GM12878 (cell line): ENCODE results near the gene TMEM168. TPM values are rescaled to one million over a fixed set of nuclear protein-coding genes. Genes with fewer than 3 reads are reported as not detected.

Experiments used
- ATF7 ChIP-seq: fragments of 450-650 bp; IDR thresholded peaks from 2 replicates; pipeline ENCODE4 v1.6.1; 2016; ENCODE audit warnings: low read depth, mild to moderate bottlenecking
- CREB1 ChIP-seq: IDR thresholded peaks from 2 replicates; pipeline ENCODE4 v1.6.1; 2012; ENCODE audit warnings: low read depth, mild to moderate bottlenecking, inconsistent platforms
- FOXK2 ChIP-seq: fragments of 450-650 bp; IDR thresholded peaks from 2 replicates; pipeline ENCODE4 v1.6.1; 2017; ENCODE audit warnings: mild to moderate bottlenecking, moderate library complexity
- IKZF1 ChIP-seq: fragments of 450-650 bp; conservative IDR thresholded peaks from 2 replicates; pipeline ENCODE4 v1.6.1; 2017; ENCODE audit warnings: antibody characterized with exemption, mild to moderate bottlenecking
- JUNB ChIP-seq: IDR thresholded peaks from 2 replicates; pipeline ENCODE4 v1.6.1; 2016; ENCODE audit warnings: antibody characterized with exemption, mild to moderate bottlenecking
- JUND ChIP-seq: IDR thresholded peaks from 2 replicates; pipeline ENCODE4 v1.6.1; 2012; ENCODE audit warnings: low read depth, mild to moderate bottlenecking, low read length, improper control_type of control experiment, moderate library complexity
- NFYA ChIP-seq: IDR thresholded peaks from 2 replicates; pipeline ENCODE4 v1.6.1; 2011; ENCODE audit warnings: low read depth, mild to moderate bottlenecking, low read length, improper control_type of control experiment, borderline replicate concordance
- NFYB ChIP-seq: IDR thresholded peaks from 2 replicates; pipeline ENCODE4 v1.6.1; 2011; ENCODE audit warnings: low read depth, mild to moderate bottlenecking, low read length, improper control_type of control experiment, moderate library complexity; ENCODE audit not compliant: insufficient read depth
- NR2C2 ChIP-seq: IDR thresholded peaks from 2 replicates; pipeline ENCODE4 v1.6.1; 2011; ENCODE audit warnings: borderline replicate concordance, low read depth; ENCODE audit not compliant: control insufficient read depth, insufficient read length
- NR2F1 ChIP-seq: fragments of 450-650 bp; conservative IDR thresholded peaks from 2 replicates; pipeline ENCODE4 v1.6.1; 2017; ENCODE audit warnings: mild to moderate bottlenecking
- NRF1 ChIP-seq: conservative IDR thresholded peaks from 2 replicates; pipeline ENCODE4 v1.6.1; 2011; ENCODE audit warnings: mild to moderate bottlenecking, low read depth, low read length, improper control_type of control experiment
- RAD21 ChIP-seq: IDR thresholded peaks from 2 replicates; pipeline ENCODE4 v1.6.1; 2011; ENCODE audit warnings: mild to moderate bottlenecking, low read depth, low read length, moderate library complexity; ENCODE audit not compliant: insufficient read depth
- SIN3A ChIP-seq: IDR thresholded peaks from 2 replicates; pipeline ENCODE4 v1.6.1; 2012; ENCODE audit warnings: low read depth, low read length, improper control_type of control experiment
- SMAD5 ChIP-seq: IDR thresholded peaks from 2 replicates; pipeline ENCODE4 v1.6.1; 2016; ENCODE audit warnings: antibody characterized with exemption, low read depth
- SREBF1 ChIP-seq: IDR thresholded peaks from 2 replicates; pipeline ENCODE4 v1.6.1; 2012; ENCODE audit warnings: mild to moderate bottlenecking, low read length
- SUPT20H ChIP-seq: IDR thresholded peaks from 2 replicates; pipeline ENCODE4 v1.6.1; 2011; ENCODE audit warnings: low read depth, mild to moderate bottlenecking, low read length, moderate library complexity, borderline replicate concordance; ENCODE audit not compliant: control insufficient read depth
- TCF7 ChIP-seq: IDR thresholded peaks from 2 replicates; pipeline ENCODE4 v1.6.1; 2014; ENCODE audit warnings: antibody characterized with exemption, borderline replicate concordance
- ZNF207 ChIP-seq: fragments of 450-650 bp; IDR thresholded peaks from 2 replicates; pipeline ENCODE4 v1.6.1; 2014; ENCODE audit warnings: antibody characterized with exemption, mild to moderate bottlenecking, borderline replicate concordance
- ZZZ3 ChIP-seq: IDR thresholded peaks from 2 replicates; pipeline ENCODE4 v1.6.1; 2011; ENCODE audit warnings: low read depth; ENCODE audit not compliant: control insufficient read depth, insufficient read length
- polyA plus RNA-seq, 11 experiments: library from polyadenylated mRNA; depleted of rRNA in 4 of 11; unstranded in 6 of 11; stranded (reverse) in 5 of 11; fragments of >200 nt; fragmentation: Nextera tagmentation in 4 of 11; fragmentation: Illumina TruSeq in 1 of 11; extraction: Ambion mirVana in 4 of 11; extraction: Trizol in 1 of 11; gene quantifications; 1 replicate in 1 of 11; 2 replicates in 10 of 11; pipeline versions ENCODE4 v1.2.1 to v1.2.3, GENCODE V29; 2011 to 2016; ENCODE audit warnings: inconsistent platforms in 2 of 11, missing spikeins in 2 of 11, low read depth in 1 of 11
- total RNA-seq, 4 experiments: library from RNA; depleted of rRNA in 3 of 4; stranded (reverse); fragments of >200 nt in 3 of 4; fragmentation: Illumina TruSeq in 1 of 4; extraction: Trizol in 1 of 4; gene quantifications; 2 replicates each; pipeline versions ENCODE4 v1.2.1 to v1.2.3, GENCODE V29; 2013 to 2021
- TF ChIP-seq, protein P1 (sequence below): fragments of 450-650 bp; IDR thresholded peaks from 2 replicates; pipeline ENCODE4 v1.6.1; 2017; ENCODE audit warnings: antibody characterized with exemption, mild to moderate bottlenecking, moderate library complexity
- TF ChIP-seq, protein P2 (sequence below), 3 experiments: IDR thresholded peaks in 2 of 3; conservative IDR thresholded peaks in 1 of 3; 2 replicates each; pipeline ENCODE4 v1.5.1; 2011; ENCODE audit warnings: low read depth in 3 of 3, low read length in 3 of 3, mild to moderate bottlenecking in 3 of 3, control low read depth in 2 of 3, moderate library complexity in 2 of 3, inconsistent platforms in 1 of 3, mixed read lengths in 1 of 3; ENCODE audit not compliant: control insufficient read depth in 2 of 3, insufficient read depth in 1 of 3; ENCODE audit errors: extremely low read depth in 1 of 3
- TF ChIP-seq, protein P3 (sequence below): IDR thresholded peaks from 2 replicates; pipeline ENCODE4 v1.6.1; 2012; ENCODE audit warnings: low read length, inconsistent platforms

The TMEM168 gene
- total and polyA plus RNA-seq, 10 of the 15 experiments (the other 5 are each of a cell fraction or from before 2014, with no cell fraction given), result 9.1 to 44.2 (median 19.8) TPM

DNA sequence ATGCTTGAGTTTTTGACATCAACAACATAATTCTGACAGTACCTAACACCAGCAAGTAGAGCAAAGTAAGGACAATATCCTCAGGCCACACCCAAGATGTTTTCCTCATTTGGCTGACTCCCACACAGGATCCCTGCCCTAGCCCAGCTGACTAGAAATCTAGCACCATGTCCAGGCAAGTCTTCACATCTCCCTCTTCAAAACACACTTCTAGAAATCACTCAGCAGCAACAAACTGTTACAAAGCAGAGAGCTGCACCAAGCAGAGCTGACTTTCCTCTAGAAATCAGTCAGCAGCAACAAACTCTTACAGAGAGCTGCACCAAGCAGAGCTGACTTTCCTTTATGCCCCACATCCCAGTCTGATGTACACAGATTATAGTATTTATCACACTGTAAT is 7.7 kb downstream of the TMEM168 start (continued):
- TF ChIP-seq, protein P1, sequence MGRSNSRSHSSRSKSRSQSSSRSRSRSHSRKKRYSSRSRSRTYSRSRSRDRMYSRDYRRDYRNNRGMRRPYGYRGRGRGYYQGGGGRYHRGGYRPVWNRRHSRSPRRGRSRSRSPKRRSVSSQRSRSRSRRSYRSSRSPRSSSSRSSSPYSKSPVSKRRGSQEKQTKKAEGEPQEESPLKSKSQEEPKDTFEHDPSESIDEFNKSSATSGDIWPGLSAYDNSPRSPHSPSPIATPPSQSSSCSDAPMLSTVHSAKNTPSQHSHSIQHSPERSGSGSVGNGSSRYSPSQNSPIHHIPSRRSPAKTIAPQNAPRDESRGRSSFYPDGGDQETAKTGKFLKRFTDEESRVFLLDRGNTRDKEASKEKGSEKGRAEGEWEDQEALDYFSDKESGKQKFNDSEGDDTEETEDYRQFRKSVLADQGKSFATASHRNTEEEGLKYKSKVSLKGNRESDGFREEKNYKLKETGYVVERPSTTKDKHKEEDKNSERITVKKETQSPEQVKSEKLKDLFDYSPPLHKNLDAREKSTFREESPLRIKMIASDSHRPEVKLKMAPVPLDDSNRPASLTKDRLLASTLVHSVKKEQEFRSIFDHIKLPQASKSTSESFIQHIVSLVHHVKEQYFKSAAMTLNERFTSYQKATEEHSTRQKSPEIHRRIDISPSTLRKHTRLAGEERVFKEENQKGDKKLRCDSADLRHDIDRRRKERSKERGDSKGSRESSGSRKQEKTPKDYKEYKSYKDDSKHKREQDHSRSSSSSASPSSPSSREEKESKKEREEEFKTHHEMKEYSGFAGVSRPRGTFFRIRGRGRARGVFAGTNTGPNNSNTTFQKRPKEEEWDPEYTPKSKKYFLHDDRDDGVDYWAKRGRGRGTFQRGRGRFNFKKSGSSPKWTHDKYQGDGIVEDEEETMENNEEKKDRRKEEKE, result no peak
- TF ChIP-seq SREBF1 (no peak), ATF7 (peak; percentile 27; the same call in 1 of the 2 replicates), FOXK2 (no peak), JUNB (peak; percentile 90), SIN3A (no peak), JUND (no peak), NR2C2 (no peak), SMAD5 (no peak), ZZZ3 (no peak), NFYB (no peak), TCF7 (no peak), IKZF1 (no peak), NR2F1 (no peak), NFYA (no peak), SUPT20H (no peak), NRF1 (no peak), CREB1 (0 out of 2 replicates have a peak, but pooled peaks have one; percentile 26), RAD21 (no peak), ZNF207 (no peak)
- TF ChIP-seq, protein P2, sequence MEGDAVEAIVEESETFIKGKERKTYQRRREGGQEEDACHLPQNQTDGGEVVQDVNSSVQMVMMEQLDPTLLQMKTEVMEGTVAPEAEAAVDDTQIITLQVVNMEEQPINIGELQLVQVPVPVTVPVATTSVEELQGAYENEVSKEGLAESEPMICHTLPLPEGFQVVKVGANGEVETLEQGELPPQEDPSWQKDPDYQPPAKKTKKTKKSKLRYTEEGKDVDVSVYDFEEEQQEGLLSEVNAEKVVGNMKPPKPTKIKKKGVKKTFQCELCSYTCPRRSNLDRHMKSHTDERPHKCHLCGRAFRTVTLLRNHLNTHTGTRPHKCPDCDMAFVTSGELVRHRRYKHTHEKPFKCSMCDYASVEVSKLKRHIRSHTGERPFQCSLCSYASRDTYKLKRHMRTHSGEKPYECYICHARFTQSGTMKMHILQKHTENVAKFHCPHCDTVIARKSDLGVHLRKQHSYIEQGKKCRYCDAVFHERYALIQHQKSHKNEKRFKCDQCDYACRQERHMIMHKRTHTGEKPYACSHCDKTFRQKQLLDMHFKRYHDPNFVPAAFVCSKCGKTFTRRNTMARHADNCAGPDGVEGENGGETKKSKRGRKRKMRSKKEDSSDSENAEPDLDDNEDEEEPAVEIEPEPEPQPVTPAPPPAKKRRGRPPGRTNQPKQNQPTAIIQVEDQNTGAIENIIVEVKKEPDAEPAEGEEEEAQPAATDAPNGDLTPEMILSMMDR (IDR thresholded peaks at IDR 0.05 in 2 of 3, conservative IDR thresholded peaks at IDR 0.05 in 1 of 3; ENCODE audit: control insufficient read depth in 2 of 3, extremely low read depth in 1 of 3, insufficient read depth in 1 of 3, low read depth in 3 of 3, low read length in 3 of 3), result no peak
- TF ChIP-seq, protein P3, sequence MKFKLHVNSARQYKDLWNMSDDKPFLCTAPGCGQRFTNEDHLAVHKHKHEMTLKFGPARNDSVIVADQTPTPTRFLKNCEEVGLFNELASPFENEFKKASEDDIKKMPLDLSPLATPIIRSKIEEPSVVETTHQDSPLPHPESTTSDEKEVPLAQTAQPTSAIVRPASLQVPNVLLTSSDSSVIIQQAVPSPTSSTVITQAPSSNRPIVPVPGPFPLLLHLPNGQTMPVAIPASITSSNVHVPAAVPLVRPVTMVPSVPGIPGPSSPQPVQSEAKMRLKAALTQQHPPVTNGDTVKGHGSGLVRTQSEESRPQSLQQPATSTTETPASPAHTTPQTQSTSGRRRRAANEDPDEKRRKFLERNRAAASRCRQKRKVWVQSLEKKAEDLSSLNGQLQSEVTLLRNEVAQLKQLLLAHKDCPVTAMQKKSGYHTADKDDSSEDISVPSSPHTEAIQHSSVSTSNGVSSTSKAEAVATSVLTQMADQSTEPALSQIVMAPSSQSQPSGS, result peak; percentile 50; the same call in 1 of the 2 replicates
